Inferior parietal cortex (tissue), 1 donor: ENCODE data around the gene SCN1A.
"Not testable (repeated sequence)": the region's sequence is repeated elsewhere in the genome, so short reads cannot be mapped to it uniquely, and the experiment has no call there.

Source experiments
- DNase-seq: peaks from one replicate; pipeline ENCODE4 v3.0.0-alpha.2; 2016; ENCODE audit errors: extremely low spot score

The SCN1A gene

DNA sequence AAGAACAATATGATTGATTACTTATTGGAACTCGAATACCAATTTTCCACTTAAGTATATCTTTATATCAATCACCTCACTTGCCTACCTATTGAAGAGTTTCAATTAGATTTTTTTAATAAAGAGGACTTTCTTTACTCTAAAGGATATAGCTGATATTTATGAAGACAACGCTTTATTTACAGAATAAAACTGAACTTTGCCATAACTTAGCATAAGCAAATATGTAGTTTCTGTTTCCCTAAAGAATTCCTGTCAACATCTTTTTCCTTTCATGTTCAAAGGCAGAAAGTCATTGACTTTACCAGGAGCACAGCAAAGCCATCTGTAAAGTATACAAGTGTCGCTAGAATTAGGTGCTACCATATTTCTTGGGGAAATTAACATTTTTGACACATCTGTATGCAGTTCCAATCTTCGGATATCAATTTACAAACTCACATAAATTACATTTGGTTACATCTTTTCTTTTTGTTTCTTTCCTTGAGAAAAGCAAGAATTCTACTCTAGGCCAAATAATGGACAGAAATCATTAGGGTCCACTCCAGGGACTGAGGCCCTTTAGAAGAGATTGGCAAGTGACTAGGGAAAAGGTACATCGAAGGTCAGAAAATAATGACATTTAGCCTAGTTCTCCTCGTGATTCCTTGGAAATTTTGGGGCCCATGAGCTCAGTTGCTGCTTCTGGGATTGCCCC is 7.5 kb upstream of the SCN1A start:
- DNase-seq, result no peak

DNA sequence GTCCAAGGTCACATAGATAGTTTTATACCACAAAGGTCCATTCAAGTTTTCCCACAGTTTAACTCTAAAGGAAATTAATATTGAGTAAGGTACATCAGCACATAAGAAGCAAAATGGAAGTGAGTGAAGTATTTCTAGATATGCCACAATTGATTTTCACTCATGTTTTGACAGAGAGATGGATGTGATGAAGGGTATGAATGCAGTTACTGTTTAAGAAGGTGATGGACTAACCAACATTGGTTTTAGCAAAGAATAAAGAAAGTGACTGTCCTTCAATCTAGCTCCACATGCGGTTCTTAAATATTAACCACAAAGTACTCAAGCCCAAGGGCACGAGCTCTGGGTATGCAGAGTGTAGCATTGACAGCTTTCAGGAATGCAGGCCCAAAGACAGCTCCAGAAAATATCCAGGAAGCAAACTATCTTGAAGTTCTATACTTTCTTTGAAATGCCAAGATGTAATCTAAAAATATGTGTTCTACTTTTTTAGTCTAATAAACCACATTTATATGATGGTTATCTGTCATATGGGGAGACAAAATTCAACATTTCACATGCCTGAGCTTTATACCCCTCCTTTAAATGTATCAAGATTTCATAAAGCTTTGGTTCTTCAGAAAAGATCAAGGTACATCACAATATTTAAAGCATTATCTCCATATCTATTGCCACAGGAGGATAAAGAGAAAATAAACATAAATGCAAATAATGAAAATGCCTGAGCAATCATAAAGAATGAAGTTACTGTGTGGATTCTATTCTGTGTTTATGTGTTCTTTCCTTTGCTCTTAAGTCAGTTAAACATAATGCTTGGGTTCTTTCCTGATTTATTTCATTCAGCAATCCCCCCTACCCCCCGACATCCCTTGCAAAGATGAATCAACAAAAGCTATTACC is 6.7 kb upstream of the SCN1A start:
- no peak for DNase-seq

DNA sequence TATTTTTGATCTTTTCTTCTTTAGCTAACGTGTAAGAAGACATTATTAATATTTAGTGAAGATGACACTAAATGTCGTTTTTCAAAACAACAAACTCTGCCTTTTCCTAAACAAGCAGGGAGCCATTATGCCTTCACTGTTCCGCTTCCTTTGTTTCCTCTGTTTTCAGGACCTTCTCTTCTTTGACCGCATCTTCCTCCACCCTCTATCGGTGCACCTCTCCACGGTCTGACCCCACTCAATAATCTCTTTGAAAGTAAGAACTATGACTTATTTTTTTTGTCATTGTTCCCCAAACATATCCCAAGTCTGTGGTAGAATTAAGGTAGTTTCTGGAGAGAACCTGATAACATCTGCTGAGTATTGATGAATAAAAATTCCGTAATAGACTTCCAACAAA is 5.8 kb upstream of the SCN1A start:
- no peak for DNase-seq

DNA sequence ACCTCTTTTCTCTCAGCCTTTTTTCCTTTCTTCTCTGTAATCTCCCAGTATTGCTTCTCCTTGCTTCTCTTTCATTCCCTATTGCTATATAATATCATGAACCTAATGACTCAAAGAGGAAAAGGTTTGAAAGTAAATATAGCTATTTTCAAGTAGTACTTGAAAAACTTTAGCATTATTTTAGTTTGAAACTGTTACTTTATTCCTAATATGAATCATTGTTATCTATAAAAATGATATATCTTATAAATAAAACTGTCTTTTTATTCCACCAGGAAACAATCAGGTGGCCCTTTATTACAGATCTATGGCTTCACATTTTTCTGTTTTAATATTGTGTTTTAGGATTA is 311 bp upstream of the SCN1A start:
- no peak for DNase-seq

DNA sequence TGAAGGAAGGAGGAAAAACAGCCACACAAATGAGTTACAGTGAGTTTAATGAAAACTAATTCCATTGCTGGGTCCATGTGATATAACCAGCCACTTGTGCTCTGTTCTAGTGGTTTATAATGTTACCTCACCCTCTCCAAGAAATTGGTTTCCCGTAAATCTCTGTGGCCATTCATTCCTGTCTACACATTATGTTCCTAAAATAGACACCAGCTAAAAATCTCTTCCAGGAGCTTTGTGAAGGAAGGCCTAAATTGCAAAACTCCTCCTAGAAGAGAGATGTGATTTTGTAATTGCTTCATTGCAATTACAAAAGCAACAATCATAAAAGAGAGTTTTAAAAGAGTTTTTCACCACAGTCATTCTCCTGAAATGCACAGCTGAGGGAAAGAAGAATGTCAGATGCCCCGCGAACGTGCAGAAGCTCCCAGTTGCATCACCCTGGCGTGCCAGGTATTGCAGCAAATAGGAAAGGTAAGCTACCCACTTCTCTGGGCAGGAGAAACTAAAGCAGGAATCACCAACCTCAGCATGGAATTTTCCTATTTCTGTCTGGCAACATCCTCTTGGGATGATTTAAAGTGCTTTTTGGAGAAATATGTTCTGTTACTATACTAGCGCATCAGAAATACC is 1.7 kb downstream of the SCN1A start:
- peak; percentile 29 for DNase-seq

DNA sequence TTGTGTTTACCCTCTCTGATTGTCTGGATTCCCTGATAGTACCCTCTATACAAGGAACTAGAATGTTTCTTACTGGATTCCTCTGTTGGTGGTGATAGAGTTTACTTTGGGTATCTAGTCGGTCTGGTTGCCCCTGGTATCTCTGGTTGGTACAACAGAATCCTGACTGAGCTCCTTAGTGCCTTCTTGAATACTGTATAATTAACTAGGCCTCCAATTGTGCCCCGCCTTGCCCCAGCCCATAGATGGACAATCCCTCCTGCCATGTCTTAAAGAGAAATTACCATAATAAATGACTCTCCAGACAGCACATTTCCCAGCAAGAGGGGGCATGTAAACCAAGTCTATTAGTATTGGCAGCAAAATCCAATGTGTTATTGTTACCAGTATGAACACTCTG is 2.3 kb downstream of the SCN1A start:
- no peak for DNase-seq

DNA sequence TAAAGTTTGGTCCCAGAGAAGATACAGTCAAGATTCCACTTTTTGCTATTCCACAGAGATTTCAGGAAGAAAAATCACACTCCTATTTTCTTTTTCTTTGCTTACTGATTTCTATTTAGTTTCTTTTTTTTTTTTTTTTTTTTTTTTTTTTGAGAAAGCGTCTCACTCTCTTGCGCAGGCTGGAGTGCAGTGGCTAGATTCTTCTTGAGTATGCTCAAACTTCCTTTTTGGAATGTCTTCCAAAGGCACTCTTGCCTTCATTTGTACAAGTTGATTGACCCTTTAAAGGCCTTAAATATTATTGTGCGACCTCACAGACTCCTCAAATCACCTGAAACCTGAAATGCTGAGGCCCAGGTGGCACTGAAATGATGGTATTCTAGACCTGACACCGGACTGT is 9.6 kb downstream of the SCN1A start:
- DNase-seq, result no peak

DNA sequence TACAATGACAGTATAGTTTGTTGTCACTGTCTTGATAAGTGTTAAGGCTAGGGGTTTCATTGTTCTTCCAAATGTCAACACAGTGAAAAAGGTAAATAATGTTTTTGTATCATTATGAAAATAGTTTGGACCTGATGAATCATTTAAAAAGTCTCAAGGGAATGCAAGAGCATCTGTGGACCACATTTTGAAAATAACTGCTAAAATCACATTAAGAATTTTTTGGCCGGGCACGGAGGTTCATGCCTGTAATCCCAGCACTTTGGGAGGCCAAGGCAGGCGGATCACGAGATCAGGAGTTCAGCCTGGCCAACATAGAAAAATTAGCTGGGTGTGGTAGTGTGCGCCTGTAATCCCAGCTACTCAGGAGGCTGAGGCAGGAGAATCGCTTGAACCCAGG is 10.3 kb downstream of the SCN1A start:
- no peak for DNase-seq

DNA sequence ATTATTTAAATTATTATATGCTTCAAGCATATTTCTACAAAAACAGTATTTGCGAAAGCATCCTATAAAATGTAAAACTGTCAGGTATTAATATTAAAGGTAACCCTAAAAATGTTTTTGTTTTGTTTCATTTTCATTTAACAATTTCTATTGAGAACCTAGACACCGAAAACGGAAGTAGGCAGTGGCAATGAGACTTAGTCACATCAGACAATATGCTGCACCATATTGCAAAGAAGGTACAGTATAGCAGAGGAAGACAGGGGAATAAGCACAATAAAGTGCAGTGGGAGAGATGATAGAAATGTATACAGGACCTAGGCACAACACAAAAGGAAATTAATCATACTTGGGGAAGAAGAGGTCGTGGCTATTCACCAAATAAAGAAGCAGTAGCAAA is 12.2 kb downstream of the SCN1A start:
- no peak for DNase-seq

DNA sequence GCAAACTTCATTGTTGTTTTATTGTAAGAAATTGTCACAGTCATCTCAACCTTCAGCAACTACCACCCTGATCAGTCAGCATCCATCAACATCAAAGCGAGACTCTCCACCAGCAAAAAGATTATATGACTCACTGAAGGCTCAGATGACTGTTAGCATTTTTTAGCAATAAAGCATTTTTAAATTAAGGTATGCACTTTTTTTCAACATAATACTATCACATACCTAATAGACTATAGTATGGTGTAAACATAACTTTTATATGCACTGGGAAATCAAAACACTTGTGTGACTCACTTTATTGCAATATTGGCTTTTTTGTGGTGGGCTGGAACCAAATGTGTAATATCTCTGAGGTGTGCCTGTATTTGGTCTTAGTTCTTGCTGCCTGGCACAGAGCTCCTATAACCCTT is 15.6 kb downstream of the SCN1A start:
- no peak for DNase-seq

DNA sequence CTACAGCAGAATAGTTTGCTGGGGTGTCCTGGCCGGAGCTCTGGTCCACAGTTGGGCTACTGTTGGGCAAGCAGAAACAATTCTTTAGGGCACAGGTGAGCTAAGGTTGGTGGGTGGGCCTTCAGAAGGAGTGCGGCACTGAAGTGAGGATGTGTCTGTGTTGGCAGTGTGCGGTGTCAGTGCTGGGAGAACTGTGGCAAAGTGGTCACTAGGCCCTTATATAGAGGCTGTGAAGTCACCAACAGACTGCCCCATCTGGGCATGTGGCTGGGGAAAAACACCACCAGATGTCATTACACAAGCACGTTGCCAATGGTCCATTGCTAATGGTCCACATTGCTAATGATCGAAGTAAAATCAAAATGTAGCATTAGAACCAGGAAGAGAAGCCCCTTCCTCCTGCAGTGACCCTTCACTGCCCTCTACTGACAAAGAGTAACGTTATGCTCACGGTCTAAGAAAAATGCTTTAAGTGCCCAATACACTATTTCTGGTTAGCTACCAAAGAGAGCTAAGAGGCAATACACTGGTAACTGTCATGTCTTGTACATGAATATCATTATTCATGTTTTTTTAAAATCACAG is 21.3 kb downstream of the SCN1A start:
- DNase-seq, result no peak

DNA sequence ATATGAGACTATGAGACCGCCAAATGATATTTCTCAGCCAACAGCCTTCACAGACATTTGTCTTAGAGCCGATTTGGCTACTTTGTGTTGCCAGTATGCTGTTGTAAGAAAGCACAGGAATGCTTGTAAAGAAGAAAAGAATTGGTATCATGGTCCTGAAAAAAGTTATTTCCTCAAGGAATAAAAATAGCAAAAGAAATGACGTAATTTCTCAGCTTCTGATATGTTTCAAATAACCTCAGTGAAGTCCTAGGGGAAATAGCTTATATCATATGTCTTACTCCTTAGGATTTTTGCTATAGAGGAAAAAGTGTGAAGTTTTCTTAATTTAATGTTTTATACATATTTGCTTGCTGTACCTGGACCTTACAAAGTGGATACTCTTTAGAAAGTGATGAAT is 23.0 kb downstream of the SCN1A start:
- no peak for DNase-seq

DNA sequence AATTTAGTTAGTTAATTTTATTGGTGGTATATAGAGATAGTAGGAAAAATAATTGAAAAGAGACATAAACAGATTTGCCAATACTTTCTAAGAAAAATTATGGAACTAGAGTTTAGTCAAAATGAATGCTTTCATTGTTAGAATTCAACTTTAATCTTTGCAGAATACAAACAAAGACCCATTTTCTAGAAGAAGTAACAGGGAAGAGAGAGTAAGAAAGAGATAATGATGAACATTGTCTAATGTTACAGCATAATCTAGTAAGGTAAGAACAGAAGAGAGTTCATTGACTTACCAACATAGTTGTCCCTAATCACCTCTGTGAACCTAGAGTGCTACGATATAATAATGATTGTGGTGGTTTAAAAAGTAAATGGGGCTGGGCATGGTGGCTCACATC is 23.7 kb downstream of the SCN1A start:
- DNase-seq, result no peak

DNA sequence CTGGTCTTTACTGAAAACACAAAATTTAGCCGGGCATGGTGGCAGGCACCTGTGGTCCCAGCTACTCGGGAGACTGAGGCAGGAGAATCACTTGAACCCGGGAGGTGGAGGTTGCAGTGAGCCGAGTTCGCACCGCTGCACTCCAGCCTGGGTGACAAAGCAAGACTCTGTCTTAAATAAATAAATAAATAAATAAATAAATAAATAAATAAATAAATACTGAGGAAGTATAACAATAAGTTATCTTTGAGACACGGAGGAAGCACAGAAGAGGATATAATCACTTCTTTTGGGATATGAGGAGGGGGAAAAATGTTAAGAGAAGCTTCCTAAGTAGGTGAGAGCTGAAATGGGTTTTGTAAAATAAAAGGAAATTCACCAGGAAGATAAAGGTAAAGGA is 24.5 kb downstream of the SCN1A start:
- not testable (repeated sequence) for DNase-seq

DNA sequence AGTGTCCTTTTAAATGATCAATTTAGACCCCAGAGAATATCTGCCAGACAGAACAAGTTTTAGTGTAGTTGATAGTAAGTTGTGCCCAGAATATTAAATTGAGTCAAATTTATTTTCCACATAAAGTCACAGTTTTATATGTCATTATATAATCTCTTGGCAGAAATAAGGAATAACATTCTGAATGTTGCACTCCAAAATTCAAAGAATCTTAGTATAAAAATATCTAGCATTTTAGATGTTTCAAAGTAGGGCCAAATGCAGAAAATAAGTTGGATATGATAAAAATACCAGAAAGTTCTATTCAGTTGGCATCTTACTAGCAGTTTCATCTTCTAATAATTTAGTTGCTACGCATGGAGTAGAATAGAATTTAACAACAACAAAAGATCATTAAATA is 33.5 kb downstream of the SCN1A start:
- no peak for DNase-seq

DNA sequence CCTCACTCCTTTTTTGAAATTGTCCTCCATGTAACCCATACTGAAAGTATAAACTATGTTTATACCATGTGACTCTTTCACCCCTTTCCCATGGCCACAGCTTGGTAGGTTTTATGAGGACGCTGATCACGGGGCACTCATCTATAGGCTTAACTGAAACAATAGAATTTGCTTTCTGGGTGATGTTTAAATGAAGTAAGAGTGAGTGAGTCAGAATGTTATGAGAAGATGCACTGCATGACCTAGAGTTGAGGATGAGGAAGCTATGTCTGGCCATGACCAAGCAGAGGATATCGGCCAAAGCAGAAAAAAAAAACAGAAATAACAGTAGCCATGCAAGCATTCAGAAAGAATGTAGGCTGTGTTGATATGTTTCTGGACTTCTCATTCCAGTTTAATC is 34.9 kb downstream of the SCN1A start:
- DNase-seq, result no peak

DNA sequence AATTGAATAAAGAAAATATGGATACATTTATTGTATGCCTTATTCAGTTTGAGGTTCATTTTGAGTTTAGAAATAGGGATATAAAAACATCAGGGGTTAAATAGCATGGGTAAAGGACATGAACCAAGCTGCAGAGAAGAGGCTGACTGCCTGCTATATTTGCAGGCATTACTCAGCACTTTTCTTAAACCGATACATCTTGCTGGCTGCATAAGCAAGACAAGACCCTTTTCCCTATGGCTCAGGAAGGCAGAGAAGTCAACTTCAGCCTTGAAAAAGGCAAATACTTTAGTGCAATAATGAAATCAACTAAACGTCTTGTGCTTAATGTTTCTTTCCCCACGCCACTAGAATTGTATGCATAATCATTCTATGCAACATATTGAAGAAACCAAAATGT is 36.4 kb downstream of the SCN1A start:
- DNase-seq, result peak; percentile 64

DNA sequence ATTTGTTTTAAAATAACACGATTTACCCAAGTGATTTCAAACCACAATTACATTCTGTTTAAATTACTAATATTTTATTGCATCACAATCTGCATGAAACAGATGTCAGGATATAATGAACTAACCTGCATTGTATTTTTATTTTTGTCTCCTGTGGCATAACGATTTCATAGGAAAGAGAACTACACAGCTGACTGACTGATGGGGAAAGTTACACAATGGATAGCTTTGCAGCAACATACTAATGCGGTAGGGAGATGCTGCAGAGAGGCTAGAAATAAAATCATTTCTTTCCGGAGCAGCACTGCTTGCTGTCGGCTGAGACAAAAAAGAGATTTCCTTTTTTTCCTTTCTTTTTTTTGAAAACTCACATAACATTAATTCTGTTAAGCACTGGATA is 36.9 kb downstream of the SCN1A start:
- DNase-seq, result peak; percentile 49

DNA sequence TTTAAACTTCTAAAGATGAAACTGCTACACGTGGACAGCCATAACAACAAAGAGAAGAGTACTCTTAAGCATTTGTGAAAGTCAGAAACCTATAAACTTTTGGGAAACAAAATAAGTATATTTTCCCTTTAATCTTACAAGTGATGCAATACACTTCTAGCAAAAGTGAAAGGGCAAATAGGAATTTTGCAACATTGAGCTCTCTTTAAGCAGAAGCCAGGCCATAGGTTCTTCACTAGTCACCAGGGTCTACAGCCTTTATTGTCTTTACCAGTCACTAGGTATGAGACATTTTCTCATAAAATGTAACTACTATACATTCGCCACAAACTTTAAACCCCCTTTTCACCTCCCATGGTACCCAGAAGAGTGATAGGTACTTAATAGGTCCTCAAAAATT is 37.5 kb downstream of the SCN1A start:
- DNase-seq, result no peak

DNA sequence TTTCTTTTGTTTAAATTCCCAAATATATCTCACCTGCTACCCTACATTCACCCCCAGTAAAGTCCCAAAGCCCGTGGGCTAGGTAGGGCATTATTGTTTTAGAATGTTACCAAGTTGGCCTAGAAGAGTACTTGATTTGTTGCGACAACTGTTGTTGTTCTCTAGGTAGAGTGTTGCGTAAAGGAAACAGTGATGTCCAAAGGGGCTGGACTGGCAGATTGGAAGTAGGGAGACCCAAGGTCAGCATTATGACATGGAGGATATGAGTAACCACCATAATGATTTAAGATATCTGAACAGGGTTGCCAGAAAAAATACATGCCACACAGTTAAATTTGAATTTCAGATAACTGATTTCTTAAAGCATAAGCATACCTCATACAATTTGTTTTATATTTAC is 39.2 kb downstream of the SCN1A start:
- DNase-seq, result no peak

DNA sequence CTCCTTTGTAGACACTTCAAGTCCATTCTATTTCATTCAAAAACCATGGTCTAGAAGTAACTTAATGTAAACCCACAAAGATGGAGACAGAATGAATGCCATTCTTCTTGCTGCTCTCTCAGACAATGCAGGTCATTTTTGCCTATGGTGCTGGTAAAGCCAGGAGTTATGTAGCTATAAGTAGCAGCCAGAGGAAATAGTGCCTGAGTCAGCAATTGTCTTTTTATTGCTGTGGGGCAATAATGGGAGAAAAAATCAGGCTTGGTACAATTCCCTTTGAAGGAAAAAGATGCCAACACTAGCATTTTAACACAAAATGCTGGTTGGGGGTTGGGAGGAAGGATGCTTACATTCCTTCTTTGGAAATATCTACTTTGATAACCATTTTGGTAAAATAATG is 43.5 kb downstream of the SCN1A start:
- DNase-seq, result no peak

DNA sequence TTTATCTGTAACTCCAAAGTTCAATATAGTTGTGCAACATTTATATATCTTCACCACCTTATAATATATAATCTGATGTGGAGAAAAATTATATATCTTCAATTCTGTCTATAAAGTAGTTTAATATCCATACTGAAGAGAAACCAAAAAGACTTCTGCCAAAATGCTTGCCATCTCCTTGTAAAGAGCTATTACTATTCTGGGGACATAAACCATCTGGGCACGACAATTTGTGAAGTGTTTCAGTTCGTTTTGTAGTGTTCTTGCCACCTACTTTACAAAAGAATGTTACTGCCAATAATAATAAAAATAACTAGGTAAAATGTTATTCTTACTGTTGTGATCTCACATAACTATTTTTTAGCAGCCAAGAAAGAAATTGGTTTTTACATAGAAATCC is 45.1 kb downstream of the SCN1A start:
- DNase-seq, result no peak

DNA sequence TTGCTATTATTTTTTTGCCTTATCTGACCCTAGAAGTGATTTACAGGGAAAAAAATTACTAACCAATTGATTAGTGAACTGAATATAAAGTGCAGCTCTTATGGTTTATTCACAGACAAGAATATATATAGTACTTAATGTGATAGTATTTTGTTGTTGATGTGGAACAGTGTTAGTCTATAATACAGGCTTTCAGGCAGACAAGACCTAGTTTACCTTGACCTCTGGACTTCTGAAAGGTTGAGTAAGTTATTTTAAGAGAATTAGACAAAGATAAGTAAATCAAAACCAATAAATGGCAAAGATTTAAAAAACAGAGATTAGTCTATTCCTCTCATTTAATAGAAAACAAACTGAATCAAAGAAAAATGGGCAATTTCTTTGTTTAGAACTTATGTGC is 46.0 kb downstream of the SCN1A start:
- no peak for DNase-seq
